K562 (cell line): ENCODE measurements around the gene TEX53.

ENCODE experiments used
- EP300 ChIP-seq: IDR thresholded peaks from 2 replicates; pipeline ENCODE4 v1.6.1; 2012; ENCODE audit warnings: low read length, improper control_type of control experiment
- ETV6 ChIP-seq, 3 experiments: fragments of 150-350 bp in 1 of 3; sonication (generic) in 1 of 3; formaldehyde crosslinking in 1 of 3; IDR thresholded peaks; 2 replicates each; pipeline versions ENCODE4 v1.6.1 to v1.8.0; 2014 to 2022; ENCODE audit warnings: borderline replicate concordance in 2 of 3, low read depth in 2 of 3, antibody characterized with exemption in 1 of 3, low read length in 1 of 3, mild to moderate bottlenecking in 1 of 3, missing genetic modification reagents in 1 of 3
- GMEB1 ChIP-seq: fragments of 250-450 bp; sonication (Bioruptor Pico); IDR thresholded peaks from 2 replicates; pipeline ENCODE4 v1.4.0; 2020; ENCODE audit warnings: mild to moderate bottlenecking
- MAFK ChIP-seq: IDR thresholded peaks from 2 replicates; pipeline ENCODE4 v1.6.1; 2011; ENCODE audit warnings: low read length, improper control_type of control experiment
- MBD2 ChIP-seq: sonication (generic); IDR thresholded peaks from 2 replicates; pipeline ENCODE4 v1.6.1; 2016; ENCODE audit warnings: low read depth, borderline replicate concordance
- POLR2A ChIP-seq: fragments of 450-650 bp; conservative IDR thresholded peaks from 2 replicates; pipeline ENCODE4 v1.6.1; 2016
- SMAD3 ChIP-seq: fragments of 450-650 bp; formaldehyde crosslinking; conservative IDR thresholded peaks from 2 replicates; pipeline ENCODE4 v1.4.0; 2020; ENCODE audit warnings: mild to moderate bottlenecking

- TF ChIP-seq MAFK (peak; percentile 64; the same call in 1 of the 2 replicates), POLR2A (no peak), GMEB1 (no peak), EP300 (no peak), MBD2 (no peak), SMAD3 (no peak), ETV6 (IDR thresholded peaks at IDR 0.05; ENCODE audit: borderline replicate concordance in 1 of 2, low read depth in 2 of 2, low read length in 1 of 2) (no peak), ETV6 (CRISPR knock-in tag; IDR thresholded peaks at IDR 0.05; ENCODE audit: borderline replicate concordance) (no peak)
Measured at GRCh38 chr9:114677418-114677817, 19.8 kb upstream of the TEX53 start.
